Measurements from ENCODE around the gene ZMAT5.

- no peak for TF ChIP-seq CTCF (IDR thresholded peaks at IDR 0.05)
- no peak for TF ChIP-seq POLR2A (IDR thresholded peaks at IDR 0.05)
Measured at GRCh38 chr22:29726512-29727130, 40.2 kb downstream of the ZMAT5 start.
